Retinal pigment epithelial cell (primary cell): ENCODE results near the gene TRH.
"Not testable (repeated sequence)": the region's sequence is repeated elsewhere in the genome, so short reads cannot be mapped to it uniquely, and the experiment has no call there.

ENCODE experiments used
- DNase-seq: peaks from one replicate; pipeline ENCODE4 v3.0.0-alpha.2; 2010; ENCODE audit warnings: low read depth
- H3K4me3 ChIP-seq: 2 replicates; pipeline ENCODE4 v1.5.1; 2011; ENCODE audit warnings: mild to moderate bottlenecking, low read length, control low read depth, moderate library complexity
- CTCF ChIP-seq: conservative IDR thresholded peaks from 2 replicates; pipeline ENCODE4 v1.5.1; 2011; ENCODE audit warnings: low read depth, low read length, control low read depth, inconsistent platforms

The TRH gene

GRCh38 chr3:129985113-129985512 lies 10.6 kb downstream of the TRH start:
- no peak for TF ChIP-seq CTCF
- H3K4me3 ChIP-seq: no peak overlapping the region
- no peak for DNase-seq

- TF ChIP-seq CTCF: no peak
- DNase-seq: no peak
- no peak overlapping the region for H3K4me3 ChIP-seq
Observed at GRCh38 chr3:129988429-129988828, 13.9 kb downstream of the TRH start.

- H3K4me3 ChIP-seq: no peak overlapping the region
- DNase-seq: no peak
- TF ChIP-seq CTCF: no peak
Observed at GRCh38 chr3:129989414-129989813, 14.9 kb downstream of the TRH start.

- peak; percentile 58 for TF ChIP-seq CTCF
- DNase-seq: no peak
Observed at GRCh38 chr3:129992781-129993180, 18.3 kb downstream of the TRH start.

GRCh38 chr3:129994883-129995559 lies 20.5 kb downstream of the TRH start:
- no peak overlapping the region for H3K4me3 ChIP-seq
- no peak for DNase-seq
- TF ChIP-seq CTCF: no peak

More at GRCh38 chr3:129992781-129993180, 18.3 kb downstream of the TRH start:
- H3K4me3 ChIP-seq: no peak overlapping the region

- H3K4me3 ChIP-seq: no peak overlapping the region
- TF ChIP-seq CTCF: no peak
Observed at GRCh38 chr3:129996073-129996472, 21.6 kb downstream of the TRH start.

GRCh38 chr3:129999176-129999575 lies 24.7 kb downstream of the TRH start:
- not testable (repeated sequence) for DNase-seq, H3K4me3 ChIP-seq

More at GRCh38 chr3:129996073-129996472, 21.6 kb downstream of the TRH start:
- DNase-seq: no peak
